OCI-LY7 (cell line): Measurements from ENCODE around the gene ASPDH. TPM values are rescaled to one million over a fixed set of nuclear protein-coding genes. Genes with fewer than 3 reads are reported as not detected.

Experiments
- BruUV-seq: library from RNA; stranded (reverse); fragments of 400-500 nt; replicated peaks from 2 replicates; lab custom pipeline; 2021; lab: Mats Ljungman, UMichigan
- CTCF ChIA-PET: fragments of 300-600 bp; sonication (Branson Sonifier 250); formaldehyde crosslinking; loops from one replicate; lab custom pipeline; 2022; ENCODE audit warnings: antibody characterized with exemption; ENCODE audit not compliant: unreplicated experiment; lab: Charles Lee
- POLR2A ChIA-PET: fragments of 300-600 bp; sonication (Branson Sonifier 250); formaldehyde crosslinking; loops from one replicate; lab custom pipeline; 2022; ENCODE audit warnings: antibody characterized with exemption; lab: Charles Lee
- DNase-seq: peaks from one replicate; pipeline ENCODE4 v3.0.0-alpha.2; 2015; ENCODE audit warnings: low spot score
- H2AFZ ChIP-seq: fragments of 200-600 bp; sonication (generic), shearing (Covaris generic); 2 replicates; pipeline ENCODE4 v1.6.1; 2014; ENCODE audit warnings: mild to moderate bottlenecking, antibody characterized with exemption, low read length, moderate library complexity
- H3K27ac ChIP-seq: fragments of 200-600 bp; sonication (generic); 2 replicates; pipeline ENCODE4 v1.5.1; 2014; ENCODE audit warnings: mixed run types, low read depth, mild to moderate bottlenecking, moderate library complexity, low read length, inconsistent platforms; ENCODE audit not compliant: poor library complexity, severe bottlenecking
- H3K36me3 ChIP-seq: fragments of 200-600 bp; sonication (generic); 2 replicates; pipeline ENCODE4 v1.6.1; 2014; ENCODE audit warnings: mild to moderate bottlenecking, antibody characterized with exemption, low read length, moderate library complexity, mixed read lengths; ENCODE audit not compliant: insufficient read depth
- H3K4me1 ChIP-seq: fragments of 200-600 bp; sonication (generic); 2 replicates; pipeline ENCODE4 v1.5.1; 2014; ENCODE audit warnings: mild to moderate bottlenecking, low read length; ENCODE audit not compliant: insufficient read depth, poor library complexity, severe bottlenecking
- H3K4me2 ChIP-seq: fragments of 200-600 bp; sonication (generic); 2 replicates; pipeline ENCODE4 v1.6.1; 2014; ENCODE audit warnings: mild to moderate bottlenecking, low read length
- H3K4me3 ChIP-seq: fragments of 200-600 bp; sonication (generic); 2 replicates; pipeline ENCODE4 v1.5.1; 2014; ENCODE audit warnings: mild to moderate bottlenecking, low read depth, low read length; ENCODE audit not compliant: poor library complexity, severe bottlenecking
- H3K79me2 ChIP-seq: fragments of 200-600 bp; sonication (generic); 2 replicates; pipeline ENCODE4 v1.6.1; 2016; ENCODE audit warnings: low read depth, mild to moderate bottlenecking, low read length, moderate library complexity, mixed read lengths; ENCODE audit not compliant: insufficient read depth
- H3K9me2 ChIP-seq: fragments of 200-600 bp; sonication (generic); 2 replicates; pipeline ENCODE4 v1.6.1; 2016; ENCODE audit warnings: mild to moderate bottlenecking, low read length, mixed read lengths; ENCODE audit not compliant: insufficient read depth
- H3K9me3 ChIP-seq: fragments of 200-600 bp; sonication (generic); 2 replicates; pipeline ENCODE4 v1.6.1; 2014; ENCODE audit warnings: mild to moderate bottlenecking, mixed run types, low read length, mixed read lengths
- H4K20me1 ChIP-seq: fragments of 200-600 bp; sonication (generic); 2 replicates; pipeline ENCODE4 v1.6.1; 2014; ENCODE audit warnings: mild to moderate bottlenecking, antibody characterized with exemption, low read length, moderate library complexity, mixed read lengths; ENCODE audit not compliant: insufficient read depth
- CTCF ChIP-seq: fragments of 200-600 bp; sonication (generic); conservative IDR thresholded peaks from 2 replicates; pipeline ENCODE4 v1.5.1; 2014; ENCODE audit warnings: mild to moderate bottlenecking, antibody characterized with exemption, low read length, moderate library complexity, mixed read lengths
- EZH2phosphoT487 ChIP-seq: fragments of 200-600 bp; sonication (generic); IDR thresholded peaks from 2 replicates; pipeline ENCODE4 v1.6.1; 2018; ENCODE audit warnings: low read depth, borderline replicate concordance, mild to moderate bottlenecking, mixed run types, antibody characterized with exemption, low read length, moderate library complexity, mixed read lengths
- intact Hi-C: fragments of 100-400 bp; cut with micrococcal nuclease; formaldehyde crosslinking; loops from one replicate; pipeline ENCODE4 v1.10.0; 2022; ENCODE audit not compliant: unreplicated experiment
- total RNA-seq, 2 experiments: library from RNA; depleted of rRNA in 1 of 2; stranded (reverse); fragments of >200 nt in 1 of 2; shearing (Covaris generic) in 1 of 2; gene quantifications; 2 replicates each; pipeline ENCODE4 v1.2.3, GENCODE V29; 2014 to 2022

ASPDH gene
- total RNA-seq, 2 experiments from 2014 or later, result not detected

- Histone ChIP-seq H3K36me3 (no peaks in the 10 kb centered on the region), H3K4me1 (peaks cover 11% of the 10 kb centered on the region), H3K4me2 (no peak overlapping the region), H3K79me2 (no peaks in the 10 kb centered on the region), H3K9me3 (no peaks in the 10 kb centered on the region), H3K27ac (no peak overlapping the region), H4K20me1 (no peaks in the 10 kb centered on the region), H2AFZ (no peak overlapping the region), H3K4me3 (no peak overlapping the region), H3K9me2 (no peaks in the 10 kb centered on the region)
- BruUV-seq, result no TSS peak
- no peak for DNase-seq
- intact Hi-C loops, result no loop called here
- TF ChIP-seq CTCF, result no peak
- no peak for TF ChIP-seq EZH2phosphoT487
- POLR2A ChIA-PET, result no interaction called here
- CTCF ChIA-PET, result no interaction called here
Measured at GRCh38 chr19:50501186-50501567, 12.5 kb downstream of the ASPDH start.

GRCh38 chr19:50500753-50501151, 13.0 kb downstream of the ASPDH start:
- peaks cover 11% of the 10 kb centered on the region for H3K4me1 ChIP-seq
- H3K4me2 ChIP-seq, result no peak overlapping the region
- no peak overlapping the region for H2AFZ ChIP-seq
- no peak for TF ChIP-seq CTCF
- TF ChIP-seq EZH2phosphoT487, result no peak
- H3K4me3 ChIP-seq, result no peak overlapping the region
- no peaks in the 10 kb centered on the region for H3K9me3 ChIP-seq
- DNase-seq, result no peak
- ChIA-PET CTCF (no interaction called here), POLR2A (no interaction called here)
- H3K79me2 ChIP-seq, result no peaks in the 10 kb centered on the region
- H3K27ac ChIP-seq, result no peak overlapping the region
- no TSS peak for BruUV-seq
- intact Hi-C loops, result no loop called here
- H3K36me3 ChIP-seq, result no peaks in the 10 kb centered on the region
- H3K9me2 ChIP-seq, result no peaks in the 10 kb centered on the region
- H4K20me1 ChIP-seq, result no peaks in the 10 kb centered on the region

GRCh38 chr19:50500060-50500752, 13.5 kb downstream of the ASPDH start:
- H3K4me1 ChIP-seq, result peaks cover 11% of the 10 kb centered on the region
- no TSS peak for BruUV-seq
- no peaks in the 10 kb centered on the region for H3K79me2 ChIP-seq
- CTCF ChIA-PET, result no interaction called here
- H3K9me3 ChIP-seq, result no peaks in the 10 kb centered on the region
- TF ChIP-seq CTCF (no peak), EZH2phosphoT487 (no peak)
- H3K4me3 ChIP-seq, result no peak overlapping the region
- intact Hi-C loops, result no loop called here
- no peak overlapping the region for H3K27ac ChIP-seq
- no peak for DNase-seq
- POLR2A ChIA-PET, result no interaction called here
- H3K9me2 ChIP-seq, result no peaks in the 10 kb centered on the region
- H4K20me1 ChIP-seq, result no peaks in the 10 kb centered on the region
- peak overlapping the region; percentile 19; the same call in 1 of the 2 replicates for H3K4me2 ChIP-seq
- H3K36me3 ChIP-seq, result no peaks in the 10 kb centered on the region
- H2AFZ ChIP-seq, result no peak overlapping the region
